Testis (tissue), 3 donors: Measurements from ENCODE around the gene KIF4A. TPM values are rescaled to one million over a fixed set of nuclear protein-coding genes. Genes with fewer than 3 reads are reported as not detected.
"Not testable (repeated sequence)": the region's sequence is repeated elsewhere in the genome, so short reads cannot be mapped to it uniquely, and the experiment has no call there.

ENCODE experiments used
- DNase-seq: peaks from one replicate; pipeline ENCODE4 v3.0.0-alpha.2; 2019
- H3K27ac ChIP-seq, 2 donors: fragments of 200-600 bp; sonication (generic); one replicate each; pipeline ENCODE4 v1.5.1; 2019
- H3K27me3 ChIP-seq: fragments of 200-600 bp; sonication (generic); one replicate; pipeline ENCODE4 v1.5.1; 2019
- H3K36me3 ChIP-seq: fragments of 200-600 bp; sonication (generic); one replicate; pipeline ENCODE4 v1.5.1; 2017; ENCODE audit warnings: low read depth; ENCODE audit errors: missing control alignments
- H3K4me1 ChIP-seq: fragments of 200-600 bp; sonication (generic); one replicate; pipeline ENCODE4 v1.5.1; 2019
- H3K4me3 ChIP-seq, 2 donors: fragments of 200-600 bp; sonication (generic); one replicate each; pipeline ENCODE4 v1.5.1; 2017 to 2019
- H3K9me3 ChIP-seq: fragments of 200-600 bp; sonication (generic); one replicate; pipeline ENCODE4 v1.5.1; 2017
- CTCF ChIP-seq, 3 experiments: fragments of 450-650 bp in 2 of 3; fragments of 200-600 bp in 1 of 3; sonication (generic) in 1 of 3; IDR thresholded peaks; one replicate each; pipeline ENCODE4 v1.5.1; 2016 to 2019; ENCODE audit warnings: antibody characterized with exemption in 3 of 3, mild to moderate bottlenecking in 2 of 3, moderate library complexity in 1 of 3
- POLR2A ChIP-seq: fragments of 450-650 bp; IDR thresholded peaks from one replicate; pipeline ENCODE4 v1.6.1; 2017; ENCODE audit warnings: antibody characterized with exemption, mild to moderate bottlenecking, moderate library complexity
- WGBS, 2 donors: methylation state at CpG; one replicate each; pipeline ENCODE4 v1.1.5; 2018; 5-methylcytosine and 5-hydroxymethylcytosine counted together
- intact Hi-C: fragments of 100-400 bp; cut with DNase I; formaldehyde crosslinking; loops from one replicate; pipeline ENCODE4 v1.15.1; 2023; ENCODE audit warnings: low total_unique reads
- polyA plus RNA-seq: library from polyadenylated mRNA; stranded (reverse); fragments of 350-450 nt; fragmentation: Illumina TruSeq; extraction: RNeasy Lipid Tissue Mini Kit (QIAGEN cat#74804); gene quantifications from one replicate; pipeline ENCODE4 v1.2.3, GENCODE V29; 2014; ENCODE audit warnings: low read depth, low replicate concordance; ENCODE audit not compliant: insufficient read depth
- total RNA-seq, 2 donors: library from RNA; depleted of rRNA; stranded (reverse); fragments of >200 nt; gene quantifications; one replicate each; pipeline ENCODE4 v1.2.3, GENCODE V29; 2016

KIF4A gene
- total and polyA plus RNA-seq, 3 donors from 2014 or later = 2.0 to 3.6 (median 2.4) TPM

- Histone ChIP-seq H3K9me3 (no peaks in the 10 kb centered on the region), H3K4me1 (no peaks in the 10 kb centered on the region), H3K27me3 (no peaks in the 10 kb centered on the region), H3K36me3 (no peaks in the 10 kb centered on the region), H3K27ac (no peak overlapping the region), H3K4me3 (no peak overlapping the region)
- WGBS, 2 donors = 33 to 56% methylated on average over 1 to 2 of the region's 2 CpGs
- no peak for DNase-seq
- intact Hi-C loops = no loop called here
- TF ChIP-seq POLR2A (no peak), CTCF (IDR thresholded peaks at IDR 0.05) (no peak)
Observed at GRCh38 chrX:70354716-70355115, 64.8 kb downstream of the KIF4A start.

GRCh38 chrX:70359458-70359857, 69.6 kb downstream of the KIF4A start:
- 100% methylated on average over 3 to 4 of the region's 4 CpGs for WGBS, 2 donors
- Histone ChIP-seq H3K27me3 (no peaks in the 10 kb centered on the region), H3K36me3 (no peaks in the 10 kb centered on the region), H3K27ac (no peak overlapping the region), H3K9me3 (no peaks in the 10 kb centered on the region), H3K4me1 (no peaks in the 10 kb centered on the region), H3K4me3 (no peak overlapping the region)
- no peak for DNase-seq
- no peak for TF ChIP-seq CTCF (IDR thresholded peaks at IDR 0.05)
- TF ChIP-seq POLR2A = no peak
- intact Hi-C loops = no loop called here

- TF ChIP-seq POLR2A (no peak), CTCF (IDR thresholded peaks at IDR 0.05) (no peak)
- H3K27ac ChIP-seq = no peak overlapping the region
- no peaks in the 10 kb centered on the region for H3K4me1 ChIP-seq
- no peaks in the 10 kb centered on the region for H3K36me3 ChIP-seq
- H3K27me3 ChIP-seq = no peaks in the 10 kb centered on the region
- H3K4me3 ChIP-seq = no peak overlapping the region
- 97 to 100% methylated on average over 4 to 6 of the region's 10 CpGs for WGBS, 2 donors
- intact Hi-C loops = no loop called here
- no peaks in the 10 kb centered on the region for H3K9me3 ChIP-seq
- DNase-seq = no peak
Observed at GRCh38 chrX:70360366-70360765, 70.5 kb downstream of the KIF4A start.

- H3K36me3 ChIP-seq, H3K9me3 ChIP-seq, DNase-seq, H3K27me3 ChIP-seq, intact Hi-C loops, H3K4me3 ChIP-seq, H3K4me1 ChIP-seq, H3K27ac ChIP-seq: not testable (repeated sequence)
- 98 to 100% methylated on average over 1 to 7 of the region's 7 CpGs for WGBS, 2 donors
Observed at GRCh38 chrX:70368731-70369130, 78.8 kb downstream of the KIF4A start.

- DNase-seq = no peak
- H3K4me1 ChIP-seq = no peaks in the 10 kb centered on the region
- 85 to 94% methylated on average over 2 of the region's 2 CpGs for WGBS, 2 donors
- intact Hi-C loops = no loop called here
- no peaks in the 10 kb centered on the region for H3K27me3 ChIP-seq
- no peaks in the 10 kb centered on the region for H3K9me3 ChIP-seq
- H3K27ac ChIP-seq = no peak overlapping the region
- TF ChIP-seq POLR2A (no peak), CTCF (IDR thresholded peaks at IDR 0.05) (no peak)
- no peaks in the 10 kb centered on the region for H3K36me3 ChIP-seq
- H3K4me3 ChIP-seq = no peak overlapping the region
Observed at GRCh38 chrX:70386235-70386634, 96.3 kb downstream of the KIF4A start.
